HG03066 (cell line): ENCODE measurements around the gene KIF6.
A peak's percentile ranks its signal among the peaks of the same experiment; 100 is the strongest.
"Not testable (repeated sequence)": the region's sequence is repeated elsewhere in the genome, so short reads cannot be mapped to it uniquely, and the experiment has no call there.

Experiments
- ATAC-seq: cut with Tn5 transposase; IDR thresholded peaks from one replicate; pipeline ENCODE4 v1.9.1; 2021; ENCODE audit warnings: low read depth; ENCODE audit not compliant: unreplicated experiment

Gene KIF6

DNA sequence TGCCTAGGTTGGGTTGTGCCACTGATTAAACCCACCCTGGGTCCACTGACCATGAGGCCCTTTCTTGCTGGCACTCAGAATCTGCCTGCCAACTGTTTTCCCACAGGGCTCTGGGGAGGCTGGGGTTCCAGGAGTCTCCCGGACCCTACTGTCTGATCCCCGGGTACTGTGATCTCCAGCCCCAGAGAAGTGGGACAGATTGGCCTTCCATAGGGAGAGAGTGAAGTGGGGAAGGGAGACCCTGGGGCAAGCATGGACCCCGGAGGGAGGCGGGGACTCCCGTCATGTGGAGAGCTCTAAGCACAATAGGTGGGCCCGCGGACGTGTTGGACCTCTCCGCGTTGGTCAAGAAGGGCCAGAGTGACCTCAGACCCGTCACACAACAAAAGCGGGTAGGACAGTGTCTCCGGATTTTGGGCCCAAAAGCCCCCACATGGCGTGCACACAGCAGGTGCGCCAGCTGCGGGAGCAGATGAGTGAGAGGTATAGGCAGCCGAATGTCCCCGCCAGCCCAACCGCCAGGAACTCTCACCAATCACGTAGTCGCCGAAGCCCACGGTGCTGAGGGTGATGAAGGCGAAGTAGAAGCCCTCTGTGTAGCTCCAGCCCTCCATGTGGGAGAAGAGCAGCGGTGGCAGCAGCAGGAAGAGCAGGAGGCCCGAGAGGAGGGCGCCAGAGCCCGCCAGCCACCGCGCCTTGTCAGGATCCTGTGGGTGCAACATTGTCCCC, 421.6 kb downstream of the KIF6 start:
- no peak for ATAC-seq

- peak; percentile 63 for ATAC-seq
Observed at GRCh38 chr6:39302669-39303424, 422.4 kb downstream of the KIF6 start.

DNA sequence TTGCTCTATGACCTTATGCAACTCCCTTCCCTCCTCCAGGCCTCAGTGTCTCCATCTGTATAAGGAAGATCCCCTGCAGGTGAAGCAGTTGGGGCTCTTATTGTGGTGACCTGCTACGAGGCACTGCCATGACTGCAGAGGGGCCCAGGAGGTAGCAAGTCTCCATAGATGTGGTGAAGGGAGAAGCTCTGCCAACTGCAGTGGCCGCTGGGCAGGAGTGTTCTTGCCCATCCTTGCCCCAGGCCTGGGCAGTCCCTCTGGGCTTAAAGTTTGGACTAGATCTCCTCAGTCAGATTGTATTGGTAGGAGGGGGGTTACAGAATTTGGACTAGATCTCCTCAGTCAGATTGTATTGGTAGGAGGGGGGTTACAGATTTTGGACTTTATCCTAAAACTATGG, 423.2 kb downstream of the KIF6 start:
- ATAC-seq, result no peak

GRCh38 chr6:39301606-39302005, 423.6 kb downstream of the KIF6 start:
- no peak for ATAC-seq

DNA sequence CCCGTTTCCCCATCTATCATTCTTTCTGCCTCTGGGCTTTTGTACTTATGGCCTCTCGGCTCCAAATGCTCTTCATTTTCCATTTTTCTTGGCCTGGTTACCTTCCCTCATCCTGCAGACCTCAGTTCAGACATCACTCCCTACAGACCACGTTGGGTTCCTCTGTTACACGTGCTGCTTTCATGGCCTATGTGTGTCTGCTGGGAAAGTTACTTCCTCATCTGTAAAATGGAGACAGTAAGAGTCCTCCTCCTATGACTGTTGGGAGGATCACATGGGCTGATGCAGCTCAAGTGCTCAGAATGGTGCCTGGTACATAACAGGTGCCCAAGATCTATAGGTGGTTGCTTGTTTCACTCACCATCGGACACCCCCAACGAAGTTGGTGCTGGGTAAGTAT, 424.5 kb downstream of the KIF6 start:
- ATAC-seq, result no peak

- ATAC-seq, result no peak
Observed at GRCh38 chr6:39298061-39298460, 427.1 kb downstream of the KIF6 start.

DNA sequence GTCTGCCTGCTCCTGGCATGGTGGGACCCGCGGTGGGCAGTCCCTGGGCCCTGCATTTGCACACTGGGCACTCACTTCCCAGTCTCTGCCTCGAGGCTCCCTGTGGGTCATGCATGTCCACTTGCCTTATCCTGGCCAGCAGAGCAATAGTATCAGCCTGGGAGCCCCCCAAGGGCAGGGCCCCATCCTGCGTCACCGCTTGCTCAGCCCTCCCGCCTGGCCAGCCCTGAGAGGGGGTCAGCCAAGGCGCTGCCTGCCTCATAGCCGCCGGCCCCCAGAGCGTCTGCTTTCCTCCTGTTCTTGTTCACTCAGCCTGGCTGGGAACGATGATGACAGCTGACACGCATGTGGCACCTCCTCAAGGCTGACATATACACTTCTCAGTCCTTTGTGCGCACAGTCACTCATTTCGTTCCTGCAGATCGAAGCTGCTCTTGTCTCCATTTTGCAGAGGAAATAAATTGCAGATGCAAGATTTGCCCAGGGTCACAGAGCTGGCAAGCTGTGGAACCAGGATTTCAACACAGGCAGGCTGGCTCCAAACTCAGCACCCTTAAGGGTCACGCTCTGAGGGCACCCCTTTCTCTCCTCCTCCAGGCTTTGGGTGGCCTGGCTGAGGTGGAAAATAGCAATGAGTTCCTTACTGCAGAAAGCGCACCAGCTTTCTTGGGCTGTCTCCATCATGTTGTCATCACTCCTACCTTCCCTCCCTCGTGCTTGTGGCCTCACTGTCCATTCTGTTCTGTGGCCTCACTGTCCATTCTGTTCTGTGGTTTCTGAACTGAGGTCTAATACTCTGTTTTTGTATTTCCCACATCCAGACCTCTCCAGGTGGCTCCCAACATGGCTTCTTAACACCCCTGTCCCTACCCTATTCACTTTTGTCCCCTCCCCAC, 428.2 kb downstream of the KIF6 start:
- ATAC-seq, result no peak

GRCh38 chr6:39295611-39296011, 429.6 kb downstream of the KIF6 start:
- no peak for ATAC-seq

DNA sequence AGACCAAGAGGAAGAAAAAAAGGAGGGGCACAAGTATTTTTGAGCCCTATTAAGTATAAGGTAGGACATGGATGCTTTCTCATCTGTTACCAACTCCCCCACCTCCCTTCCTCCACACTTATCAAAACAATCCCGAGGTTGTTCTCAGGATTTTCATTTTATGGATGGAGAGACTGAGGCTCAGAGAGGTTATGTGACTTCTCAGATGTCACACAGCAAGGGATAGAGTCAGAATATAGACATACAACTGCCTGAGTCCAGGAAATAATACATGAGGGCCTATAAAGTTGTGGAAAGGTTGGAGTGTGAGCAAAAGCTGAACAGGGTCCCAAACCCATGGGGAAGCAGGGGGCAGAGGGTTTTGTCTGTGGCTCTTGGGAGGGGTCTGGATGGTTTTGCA, 430.3 kb downstream of the KIF6 start:
- ATAC-seq, result no peak

DNA sequence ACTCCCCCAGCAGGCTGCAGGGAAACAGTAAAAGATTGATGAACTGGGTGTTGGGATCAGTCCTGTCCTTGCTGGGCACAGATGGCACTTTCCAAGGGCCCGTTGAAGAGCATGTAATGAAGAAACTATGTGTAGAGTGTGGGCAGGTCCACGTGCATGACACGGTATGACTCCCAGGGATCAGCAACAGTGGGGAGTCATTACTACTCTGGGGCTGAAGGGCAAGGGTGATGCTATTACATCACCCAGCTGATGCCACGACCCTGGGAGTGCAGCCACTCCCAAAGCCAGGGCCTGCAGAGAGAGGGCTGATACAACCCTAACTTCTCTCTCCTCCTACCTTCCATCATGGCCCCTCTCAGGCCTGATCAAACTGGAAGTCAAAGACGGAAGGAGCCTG, 431.1 kb downstream of the KIF6 start:
- ATAC-seq, result no peak

- no peak for ATAC-seq
Observed at GRCh38 chr6:39292637-39293036, 432.6 kb downstream of the KIF6 start.

DNA sequence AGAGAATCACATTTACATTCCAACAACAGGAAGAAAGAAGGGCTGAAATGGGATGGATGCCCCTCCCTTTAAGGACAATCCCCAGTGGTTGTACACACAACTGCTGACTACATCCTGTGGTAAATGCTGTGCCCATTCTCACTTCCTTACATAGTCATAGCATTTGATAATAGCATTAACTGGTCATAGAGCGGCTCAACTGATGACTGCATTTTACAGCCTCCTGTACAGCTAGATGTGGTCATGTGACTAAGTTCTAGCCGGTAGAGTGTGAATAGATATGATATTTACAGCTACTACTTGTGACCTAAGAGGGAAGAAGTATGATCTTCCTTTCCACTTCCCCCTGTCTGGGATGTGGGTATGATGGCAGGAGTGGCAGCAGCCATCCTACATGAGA, 435.7 kb downstream of the KIF6 start:
- ATAC-seq, result no peak

GRCh38 chr6:39287601-39288000, 437.6 kb downstream of the KIF6 start:
- no peak for ATAC-seq

DNA sequence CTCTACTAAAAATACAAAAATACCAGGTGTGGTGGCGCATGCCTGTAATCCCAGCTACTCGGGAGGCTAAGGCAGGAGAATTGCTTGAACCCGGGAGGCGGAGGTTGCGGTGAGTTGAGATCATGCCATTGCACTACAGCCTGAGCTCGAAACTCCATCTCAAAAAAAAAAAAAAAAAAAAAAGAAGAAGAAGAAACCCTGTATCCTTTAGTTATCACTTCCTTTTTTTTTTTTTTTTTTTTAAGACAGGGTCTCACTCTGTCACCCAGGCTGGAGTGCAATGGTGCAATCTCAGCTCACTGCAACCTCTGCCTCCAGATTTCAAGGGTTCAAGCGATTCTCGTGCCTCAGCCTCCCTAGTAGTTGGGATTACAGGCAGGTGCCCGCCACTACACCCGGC, 438.6 kb downstream of the KIF6 start:
- not testable (repeated sequence) for ATAC-seq

GRCh38 chr6:39282774-39283173, 442.4 kb downstream of the KIF6 start:
- no peak for ATAC-seq

GRCh38 chr6:39281312-39281980, 443.8 kb downstream of the KIF6 start:
- no peak for ATAC-seq

GRCh38 chr6:39280247-39280731, 444.9 kb downstream of the KIF6 start:
- no peak for ATAC-seq
